GM21526 (cell line): ENCODE data around the gene SLC6A5.
"Not testable (repeated sequence)": the region's sequence is repeated elsewhere in the genome, so short reads cannot be mapped to it uniquely, and the experiment has no call there.

ENCODE experiments used
- ATAC-seq: cut with Tn5 transposase; IDR thresholded peaks from one replicate; pipeline ENCODE4 v1.9.1; 2021; ENCODE audit warnings: moderate library complexity; ENCODE audit not compliant: unreplicated experiment, low FRiP score

Gene SLC6A5

DNA sequence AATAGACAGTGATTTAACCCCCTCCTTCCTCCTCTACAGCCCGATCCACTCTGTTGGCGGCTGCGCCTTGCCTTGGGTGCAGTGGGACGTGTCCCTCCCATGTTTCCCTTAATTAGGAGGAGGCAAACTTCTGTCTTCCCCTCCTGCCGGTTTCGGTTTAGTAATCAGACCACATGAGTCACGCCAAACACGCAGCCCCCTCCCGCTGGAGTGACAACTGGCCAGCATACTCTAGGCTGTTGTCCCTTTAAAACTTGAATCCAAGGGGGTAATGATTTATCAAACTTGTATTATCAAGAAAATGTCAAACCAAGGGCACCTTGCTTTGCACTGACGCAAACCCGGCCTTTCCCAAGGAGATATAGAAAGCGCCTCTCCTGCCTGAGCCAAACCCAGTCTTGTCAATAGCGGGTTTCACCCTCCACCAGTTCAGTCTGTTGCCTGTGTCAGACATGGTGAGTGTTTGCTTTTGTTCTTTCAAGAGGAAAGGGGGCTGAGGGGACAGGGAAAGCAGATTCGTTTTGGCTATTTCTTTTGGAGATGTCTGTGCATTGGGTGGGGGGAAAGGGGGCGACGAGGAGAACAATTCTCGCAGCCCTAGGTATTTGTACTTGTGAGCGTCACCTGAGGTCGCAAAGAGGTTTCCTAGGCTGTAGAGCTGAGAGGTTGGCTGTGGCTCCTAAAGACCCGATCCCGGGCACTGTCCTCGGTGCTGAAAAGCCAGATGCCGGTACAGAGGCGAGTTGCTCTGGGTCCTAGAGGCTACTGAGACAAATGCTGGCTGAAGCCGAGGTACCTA is at the start of gene SLC6A5:
TSS of gene SLC6A5 (plus strand) at position 388 of the 799 bp plus-strand sequence. CDS start at position 453, 65 bp downstream.
- ATAC-seq: no peak

DNA sequence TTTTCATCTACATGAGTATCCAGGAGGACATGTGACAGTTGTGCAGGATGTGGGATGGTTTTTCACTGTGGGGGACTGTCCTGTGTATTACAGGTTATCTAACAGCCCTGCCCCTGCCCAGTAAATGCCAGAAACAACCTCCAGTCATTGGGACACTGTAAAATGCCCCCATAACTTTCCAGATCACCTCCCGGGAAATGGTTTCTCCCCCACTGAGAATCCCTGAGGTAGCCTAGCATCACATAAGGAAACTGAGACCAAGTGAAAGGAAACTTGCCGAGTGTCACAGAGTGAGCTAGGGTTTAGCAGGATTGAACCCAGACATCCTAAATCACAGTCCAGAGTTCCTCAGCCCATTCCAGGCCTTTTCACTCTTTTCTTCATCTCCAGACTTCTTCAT is 48.3 kb upstream of the SLC6A5 start:
- no peak for ATAC-seq

DNA sequence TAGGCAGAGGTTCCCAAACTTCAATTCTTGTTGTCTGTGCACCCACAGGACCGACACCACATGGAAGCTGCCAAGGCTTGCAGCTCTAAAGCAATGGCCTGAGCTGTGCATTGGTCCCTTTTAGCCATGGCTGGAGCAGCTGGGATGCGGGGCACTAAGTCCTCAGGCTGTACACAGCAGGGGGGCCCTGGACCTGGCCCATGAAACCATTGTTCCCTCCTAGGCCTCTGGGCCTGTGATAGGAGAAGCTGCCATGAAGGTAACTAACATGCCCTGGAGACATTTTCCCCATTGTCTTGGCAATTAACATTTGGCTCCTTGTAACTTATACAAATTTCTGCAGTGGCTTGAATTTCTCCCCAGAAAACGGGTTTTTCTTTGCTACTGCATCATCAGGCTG is 43.6 kb upstream of the SLC6A5 start:
- no peak for ATAC-seq

DNA sequence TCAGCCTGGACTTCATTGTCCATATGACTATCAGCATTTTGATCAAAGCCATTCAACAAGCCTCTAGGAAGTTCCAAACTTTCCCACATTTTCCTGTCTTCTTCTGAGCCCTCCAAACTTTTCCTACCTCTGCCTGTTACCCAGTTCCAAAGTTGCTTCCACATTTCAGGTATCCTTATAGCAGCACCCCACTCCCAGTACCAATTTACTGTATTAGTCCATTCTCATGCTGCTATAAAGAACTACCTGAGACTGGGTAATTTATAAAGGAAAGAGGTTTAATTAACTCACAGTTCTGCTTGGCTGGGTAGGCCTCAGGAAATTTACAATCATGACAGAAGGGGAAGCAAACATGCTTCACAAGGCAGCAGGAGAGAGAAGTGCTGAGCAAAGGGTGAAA is 43.0 kb upstream of the SLC6A5 start:
- ATAC-seq: not testable (repeated sequence)

DNA sequence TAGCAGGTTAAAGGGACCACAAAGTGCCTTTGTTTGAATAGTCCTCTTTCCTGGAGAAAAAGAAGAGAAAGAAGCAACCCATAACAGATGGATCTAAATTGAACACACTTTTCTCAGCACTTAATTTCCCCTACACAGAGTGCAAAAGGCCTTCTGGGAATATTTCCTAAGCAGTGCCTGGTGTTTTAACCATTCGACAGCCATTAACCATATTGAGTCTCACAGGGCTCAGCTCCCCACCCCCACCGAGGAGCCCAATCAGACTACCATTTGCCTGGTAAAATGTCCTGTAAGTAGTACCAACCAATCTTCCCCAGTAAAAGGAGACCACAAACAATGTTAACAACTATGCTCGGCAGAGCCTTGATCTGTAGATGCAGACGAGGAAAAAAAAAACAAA is 40.7 kb upstream of the SLC6A5 start:
- ATAC-seq: no peak

DNA sequence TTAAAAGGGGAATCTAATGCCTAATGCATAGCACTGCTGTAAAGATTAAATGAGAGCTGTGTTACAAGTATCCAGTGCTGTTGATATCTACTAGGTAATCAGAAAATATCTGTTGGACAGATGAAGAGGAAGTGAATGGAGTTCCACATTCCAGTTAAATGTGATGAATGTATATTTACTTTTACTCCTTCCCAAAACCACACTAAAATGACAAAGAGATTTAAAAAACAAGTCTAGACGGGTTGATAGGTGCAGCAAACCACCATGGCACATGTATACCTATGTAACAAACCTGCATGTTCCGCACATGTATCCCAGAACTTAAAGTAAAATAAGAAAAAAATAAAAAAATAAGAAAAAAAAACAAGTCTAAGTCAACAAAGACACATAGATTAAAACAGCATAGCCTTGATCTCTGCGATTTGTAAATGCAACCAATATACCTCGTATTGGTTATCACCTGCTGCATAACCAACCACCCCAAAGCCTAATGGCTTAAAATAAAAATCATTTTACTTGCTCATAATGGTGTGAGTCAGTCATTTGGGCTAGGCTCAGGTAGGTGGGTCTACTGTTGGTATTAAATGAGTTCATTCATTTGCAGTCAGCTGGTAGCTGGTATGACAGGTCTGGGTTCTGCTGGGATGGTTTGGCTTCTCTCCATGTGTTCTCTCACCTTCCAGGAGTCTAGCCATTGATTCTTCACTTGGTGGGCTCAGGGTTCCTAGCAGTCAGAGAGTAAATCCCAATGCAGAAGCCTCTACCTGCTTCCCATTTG is 39.7 kb upstream of the SLC6A5 start:
- no peak for ATAC-seq

DNA sequence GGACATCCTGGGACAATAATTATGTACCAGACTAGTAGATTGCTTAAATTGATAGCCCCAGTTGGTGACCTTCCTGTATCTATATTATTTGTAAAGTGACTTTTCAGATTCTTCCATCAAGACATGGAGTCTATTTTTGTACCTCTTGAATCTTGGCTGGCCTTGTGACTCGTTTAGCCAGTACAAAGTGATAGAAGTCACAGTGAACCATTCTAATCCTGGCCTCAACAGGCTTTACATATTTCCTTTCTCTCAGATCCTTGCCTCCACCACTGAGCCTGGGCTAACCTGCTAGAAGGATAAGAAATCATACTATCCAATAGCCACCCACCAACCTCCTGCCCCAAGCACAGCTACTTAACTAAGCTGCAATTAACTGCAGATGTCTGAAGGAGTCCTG is 37.5 kb upstream of the SLC6A5 start:
- no peak for ATAC-seq

DNA sequence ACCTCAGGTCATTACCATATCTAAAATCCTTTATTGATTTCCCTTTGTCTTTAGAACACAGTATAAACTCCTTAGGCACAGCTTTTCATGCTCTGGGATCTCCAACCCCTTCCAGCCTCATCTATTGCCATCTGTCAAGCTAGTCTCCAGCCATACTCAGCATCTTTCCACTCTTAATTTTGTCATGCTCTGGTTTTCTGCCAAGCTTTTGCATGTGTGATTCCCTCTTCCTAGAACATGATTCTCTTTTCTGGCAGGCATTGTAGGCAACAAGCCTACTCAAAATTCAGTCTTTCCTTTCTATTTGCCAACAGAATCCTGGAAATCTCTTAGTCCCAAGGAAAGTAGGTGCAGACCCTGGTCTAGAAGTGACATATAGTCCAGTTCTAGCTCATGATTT is 35.5 kb upstream of the SLC6A5 start:
- no peak for ATAC-seq

DNA sequence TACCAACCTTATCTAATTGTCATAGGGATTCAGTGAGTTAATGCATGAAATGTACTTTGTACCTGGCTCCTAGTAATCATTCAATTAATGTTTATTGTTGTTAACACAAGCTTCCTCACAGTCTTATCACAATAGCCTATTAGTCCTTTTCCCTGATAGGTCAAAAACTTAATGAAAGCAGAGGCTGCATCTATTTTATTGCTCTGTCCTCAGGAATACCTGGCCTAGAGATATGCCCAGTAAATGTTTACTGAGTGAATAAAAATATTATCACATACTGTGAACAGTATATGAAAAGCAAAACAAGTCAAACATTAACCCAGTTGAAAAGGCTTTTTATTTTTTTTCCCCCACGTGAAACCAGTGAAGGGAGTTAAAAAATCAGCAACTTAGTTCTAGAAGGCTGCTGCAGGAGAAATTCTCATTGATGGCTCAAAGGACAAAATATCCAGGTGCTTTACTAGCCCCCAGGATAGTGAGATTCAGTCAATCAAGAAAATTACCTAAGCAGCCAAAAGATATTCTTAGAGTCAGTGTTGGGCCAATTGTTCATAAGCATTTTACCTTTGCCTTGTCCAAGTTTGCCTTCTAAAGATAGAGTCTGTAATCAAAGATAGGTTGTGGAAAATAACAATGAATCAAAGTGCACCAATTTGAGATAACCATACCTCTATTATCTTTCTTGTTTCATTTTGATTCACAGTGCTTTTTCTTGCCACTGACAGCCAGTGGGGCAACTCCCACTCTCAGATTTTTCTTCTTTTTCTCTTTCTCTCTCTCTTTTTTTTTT is 34.4 kb upstream of the SLC6A5 start:
- ATAC-seq: no peak

DNA sequence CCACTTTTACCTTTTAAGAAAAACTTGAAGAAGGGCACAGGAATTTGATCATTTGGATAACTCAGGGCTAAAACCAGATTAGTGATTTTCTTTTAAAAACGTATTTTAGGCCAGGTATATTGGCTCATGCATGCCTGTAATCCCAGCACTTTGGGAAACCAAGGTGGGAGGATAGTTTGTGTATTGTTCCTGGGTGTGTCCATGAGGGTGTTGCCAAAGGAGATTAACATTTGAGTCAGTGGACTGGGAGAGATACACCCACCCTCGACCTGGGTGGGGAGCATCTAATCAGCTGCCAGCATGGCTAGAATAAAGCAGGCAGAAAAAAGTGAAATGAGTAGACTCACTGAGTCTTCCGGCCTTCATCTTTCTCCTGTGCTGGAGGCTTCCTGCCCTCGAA is 33.3 kb upstream of the SLC6A5 start:
- not testable (repeated sequence) for ATAC-seq

DNA sequence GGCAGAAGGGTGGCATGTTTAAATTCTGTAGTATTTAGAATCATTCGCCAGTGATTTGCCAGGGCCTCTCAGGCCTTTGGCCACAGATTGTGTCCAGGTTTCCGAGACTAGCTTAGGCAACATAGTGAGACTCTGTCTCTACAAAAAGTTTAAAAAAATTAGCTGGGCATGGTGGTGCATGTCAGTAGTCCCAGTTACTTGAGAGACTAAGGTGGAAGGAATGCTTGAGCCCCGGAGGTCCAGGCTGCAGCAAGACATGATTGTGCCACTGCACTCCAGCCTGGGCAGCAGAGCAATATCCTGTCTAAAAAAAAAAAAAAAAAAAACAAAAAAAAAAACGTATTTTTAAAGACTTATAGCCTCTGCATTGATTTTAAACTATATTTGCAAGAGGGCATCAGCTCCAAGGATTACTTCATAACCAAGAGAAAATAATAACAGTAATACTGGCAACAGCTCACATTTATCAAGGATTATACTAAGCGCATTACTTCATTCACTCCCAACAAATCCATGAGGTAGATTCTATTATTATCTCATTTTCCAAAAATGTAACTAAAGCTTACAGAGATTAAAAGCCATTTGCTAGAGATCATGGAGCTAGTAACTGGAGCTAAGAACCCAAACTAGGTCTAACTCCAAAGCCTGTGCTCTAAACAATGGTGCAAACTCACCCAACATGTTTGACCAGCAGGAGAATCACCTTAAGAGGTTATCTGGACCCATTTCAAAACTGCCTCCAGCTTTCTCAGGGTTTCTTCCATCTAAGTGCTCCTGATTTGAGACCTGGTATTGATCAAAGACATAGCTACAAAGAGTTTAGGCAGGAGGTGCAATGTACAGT is 32.6 kb upstream of the SLC6A5 start:
- no peak for ATAC-seq

DNA sequence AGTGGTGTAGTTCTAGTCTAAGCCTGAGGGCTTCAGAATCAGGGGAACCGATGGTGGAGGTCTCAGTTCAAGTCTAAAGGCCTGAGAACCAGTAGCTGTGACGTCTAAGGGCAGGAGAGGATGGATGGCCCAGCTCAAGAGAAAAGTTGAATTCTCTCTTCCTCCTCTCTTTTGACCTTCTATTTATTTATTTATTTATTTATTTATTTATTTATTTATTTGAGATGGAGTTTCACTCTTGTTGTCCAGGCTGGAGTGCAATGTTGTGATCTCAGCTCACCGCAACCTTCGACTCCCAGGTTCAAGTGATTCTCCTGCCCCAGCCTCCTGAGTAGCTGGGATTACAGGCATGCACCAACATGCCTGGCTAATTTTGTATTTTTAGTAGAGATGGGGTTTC is 19.7 kb upstream of the SLC6A5 start:
- ATAC-seq: not testable (repeated sequence)

DNA sequence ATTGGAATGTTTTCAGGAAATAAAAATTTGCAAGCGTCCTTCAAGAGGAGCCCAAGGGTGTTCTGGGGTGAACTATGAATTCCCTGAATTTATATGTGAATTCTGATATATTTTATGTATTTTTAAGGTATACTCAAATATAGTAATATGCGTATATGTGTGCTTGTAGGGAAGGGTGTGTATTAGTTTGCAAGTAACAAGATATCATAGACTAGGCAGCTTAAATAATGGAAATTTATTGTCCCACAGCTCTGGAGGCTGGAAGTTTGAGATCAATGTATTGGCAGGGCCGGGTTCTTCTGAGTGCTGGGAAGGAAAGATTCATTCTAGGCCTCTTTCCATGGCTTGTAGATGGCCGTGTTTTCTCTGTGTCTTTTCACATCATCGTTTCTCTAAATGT is 16.2 kb upstream of the SLC6A5 start:
- no peak for ATAC-seq

DNA sequence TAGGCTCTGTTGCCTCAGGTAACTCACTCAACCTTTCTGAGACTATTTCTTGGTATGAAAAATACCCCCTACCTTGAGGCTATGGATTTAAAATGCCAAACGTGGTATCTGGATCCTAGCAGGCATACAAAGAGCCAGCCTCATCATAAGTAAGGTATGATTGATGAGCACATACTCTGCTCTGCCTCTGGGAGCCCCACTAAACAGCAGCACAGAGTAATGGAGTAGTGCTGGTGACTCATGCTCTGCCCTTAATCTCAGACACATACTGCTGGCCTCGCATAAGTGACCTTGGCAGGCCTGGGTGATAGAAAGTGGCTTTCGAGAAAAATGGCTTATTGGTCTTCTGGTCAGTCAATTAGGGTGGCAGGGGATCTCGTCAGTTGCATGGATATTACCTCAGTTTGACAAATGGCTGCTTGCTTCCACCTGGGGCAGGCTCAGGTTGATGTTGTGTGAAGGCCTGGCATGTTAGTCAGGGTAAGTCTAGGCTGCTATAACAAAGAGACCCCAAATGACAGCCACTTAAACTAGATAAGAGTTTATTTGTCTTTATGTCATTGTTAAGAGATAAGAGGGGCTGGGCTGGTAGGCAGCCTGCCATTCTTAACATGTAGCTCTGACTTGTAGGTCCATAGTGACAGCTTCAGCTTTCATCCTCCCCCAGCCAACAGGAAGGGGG is 15.2 kb upstream of the SLC6A5 start:
- no peak for ATAC-seq

DNA sequence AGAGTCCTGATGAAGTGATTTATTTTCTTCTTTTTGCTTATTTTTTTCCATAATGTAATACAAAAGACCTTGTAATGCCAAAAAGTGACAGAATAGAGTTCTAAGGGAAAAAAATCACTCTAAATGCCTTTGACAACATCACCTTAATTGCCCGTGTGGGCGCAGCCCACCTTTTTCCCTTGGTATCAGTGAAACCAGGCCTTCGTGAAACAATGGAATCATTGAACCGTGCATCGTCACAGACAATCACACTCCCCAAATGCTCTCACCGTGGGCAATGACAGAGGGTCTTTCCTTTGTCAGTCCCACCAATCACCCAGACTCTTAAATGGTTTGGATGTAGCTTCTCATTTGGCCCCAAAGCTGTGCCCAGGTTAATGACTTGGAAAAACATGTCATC is 9.6 kb upstream of the SLC6A5 start:
- ATAC-seq: no peak

DNA sequence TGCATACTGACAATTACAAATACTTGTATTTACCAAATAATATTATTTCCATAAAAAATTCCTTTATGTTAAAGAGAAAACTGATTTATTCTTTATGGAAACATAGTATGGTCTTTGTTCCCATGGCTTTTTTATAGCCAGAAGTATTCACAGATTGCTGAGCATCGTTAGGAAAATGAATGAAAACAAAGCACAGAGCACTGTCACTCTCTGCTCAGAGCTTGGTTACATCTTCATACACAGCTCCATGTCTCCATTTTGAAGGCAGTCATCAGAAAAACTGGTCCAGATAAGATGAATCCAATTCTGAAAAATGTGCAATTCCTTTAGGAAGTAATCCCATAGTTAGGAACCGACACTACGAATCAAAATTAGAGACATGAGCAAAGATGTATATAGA is 9.0 kb upstream of the SLC6A5 start:
- ATAC-seq: no peak

DNA sequence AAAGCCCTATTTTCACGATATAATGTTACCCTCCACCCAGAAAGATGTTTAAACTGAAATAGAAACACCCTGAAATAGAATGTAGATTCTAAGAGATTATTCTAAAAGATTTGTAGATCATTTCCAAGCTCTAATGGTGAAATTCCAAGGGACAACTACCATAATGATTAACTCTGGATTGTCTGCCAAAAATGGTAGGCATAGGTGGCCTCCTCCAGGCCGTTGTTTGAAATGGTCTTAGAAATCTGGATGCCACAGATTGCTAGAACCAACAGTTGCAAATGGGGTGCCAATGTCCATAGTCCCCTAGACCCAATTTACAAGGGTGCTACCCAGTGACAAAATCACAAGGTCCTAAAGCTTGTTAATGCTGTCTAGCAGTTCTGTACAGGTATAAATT is 6.7 kb upstream of the SLC6A5 start:
- no peak for ATAC-seq

DNA sequence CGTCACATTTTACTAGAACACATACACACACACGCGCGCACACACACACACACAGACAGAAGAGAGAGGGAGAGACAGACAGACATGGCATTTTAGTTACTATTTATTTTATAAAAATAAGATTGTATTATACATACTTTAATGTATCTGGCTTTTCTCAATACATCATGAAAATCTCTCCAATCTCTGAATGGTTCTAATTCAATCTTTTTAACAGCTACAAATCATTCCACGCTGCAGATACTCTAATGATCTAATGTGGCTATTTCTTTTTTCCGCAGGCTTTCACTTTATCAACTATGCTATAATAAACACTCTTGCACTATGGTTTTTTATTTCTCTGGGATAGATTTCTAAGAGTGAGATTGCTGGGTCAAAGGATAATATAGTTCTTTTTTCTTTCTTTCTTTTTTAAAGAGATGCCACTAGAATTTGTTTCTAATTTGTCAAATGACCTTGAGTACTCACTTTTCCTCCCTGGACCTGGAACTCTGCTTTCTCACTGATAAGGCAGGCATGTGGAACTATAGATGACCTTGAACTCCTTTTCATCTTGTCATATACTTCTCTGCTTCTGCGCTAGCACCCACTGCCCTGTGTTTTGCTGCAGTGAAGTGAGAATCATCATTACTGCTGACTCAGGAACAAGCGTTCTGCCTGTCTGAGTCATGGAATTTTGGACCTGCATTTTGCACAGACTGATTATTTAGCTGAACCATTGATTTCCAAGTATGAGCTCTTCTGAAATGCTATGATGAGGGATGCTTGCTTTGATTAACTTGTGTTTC is 4.9 kb upstream of the SLC6A5 start:
- no peak for ATAC-seq

DNA sequence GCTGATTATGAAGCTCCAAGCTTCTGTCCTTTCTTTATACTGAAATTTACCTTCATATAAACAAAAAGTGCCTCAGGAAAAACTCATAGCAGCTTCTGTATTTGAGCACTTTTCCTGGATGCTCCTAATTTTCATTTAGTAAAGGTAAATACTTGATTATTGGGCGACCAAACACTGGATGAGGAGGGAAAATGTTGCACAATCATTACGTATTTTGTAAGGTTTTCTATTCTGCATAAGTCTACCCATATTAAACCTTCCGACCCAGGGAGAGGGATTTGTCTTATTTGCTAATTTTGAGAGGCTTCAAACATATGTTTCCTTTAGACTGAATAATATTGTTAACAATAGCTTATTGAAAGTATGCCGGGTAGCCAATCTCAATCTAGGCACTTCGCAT is 4.3 kb upstream of the SLC6A5 start:
- ATAC-seq: no peak
